HG03378 (cell line): ENCODE data around the gene FRG2B.
"Not testable (repeated sequence)": the region's sequence is repeated elsewhere in the genome, so short reads cannot be mapped to it uniquely, and the experiment has no call there.

Experiments
- ATAC-seq: cut with Tn5 transposase; IDR thresholded peaks from one replicate; pipeline ENCODE4 v1.9.1; 2021; ENCODE audit warnings: mild to moderate bottlenecking, moderate library complexity; ENCODE audit not compliant: unreplicated experiment

Gene FRG2B

DNA sequence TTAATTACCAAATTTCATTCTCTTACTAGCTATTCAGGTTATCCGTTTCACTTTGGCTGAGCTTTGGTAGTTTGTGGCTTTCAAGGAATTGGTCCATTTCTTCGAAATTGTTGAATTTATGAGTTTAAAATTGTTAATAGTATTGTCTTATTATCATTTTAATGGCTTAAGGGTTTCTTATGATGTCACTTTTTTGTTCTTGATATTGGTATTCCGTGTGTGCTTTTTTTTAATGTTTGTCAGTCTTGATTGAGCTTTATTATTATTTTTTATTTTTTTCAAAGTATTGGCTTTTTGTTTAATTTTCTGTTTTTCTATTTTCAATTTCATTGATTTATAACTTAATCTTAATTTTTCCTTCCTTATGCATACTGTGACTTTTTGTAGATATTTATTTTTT, 25.9 kb downstream of the FRG2B start:
- ATAC-seq, result no peak

GRCh38 chr10:133599869-133600268, 26.7 kb downstream of the FRG2B start:
- not testable (repeated sequence) for ATAC-seq

GRCh38 chr10:133592716-133593115, 33.9 kb downstream of the FRG2B start:
- no peak for ATAC-seq

DNA sequence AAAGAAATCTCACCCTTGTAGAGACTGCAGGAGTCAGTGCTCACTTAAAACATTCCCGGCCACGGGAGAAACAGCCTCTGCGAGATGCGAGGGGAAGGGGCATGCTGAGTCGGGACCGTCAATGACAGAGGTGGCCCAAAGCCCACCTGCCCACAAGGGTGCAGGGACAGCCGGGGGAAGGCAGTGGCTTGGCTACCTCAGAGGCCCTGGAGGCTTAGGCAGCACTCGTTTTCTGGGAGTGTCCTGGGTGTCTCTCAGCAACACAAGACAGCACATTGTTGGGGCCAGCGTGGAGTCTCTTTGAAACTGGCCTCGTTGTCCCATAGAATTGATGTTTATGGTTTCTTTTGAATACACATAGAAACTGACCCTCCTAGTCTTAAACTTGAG, 35.6 kb downstream of the FRG2B start:
- no peak for ATAC-seq

- ATAC-seq, result no peak
Measured at GRCh38 chr10:133590226-133590969, 36.2 kb downstream of the FRG2B start.

DNA sequence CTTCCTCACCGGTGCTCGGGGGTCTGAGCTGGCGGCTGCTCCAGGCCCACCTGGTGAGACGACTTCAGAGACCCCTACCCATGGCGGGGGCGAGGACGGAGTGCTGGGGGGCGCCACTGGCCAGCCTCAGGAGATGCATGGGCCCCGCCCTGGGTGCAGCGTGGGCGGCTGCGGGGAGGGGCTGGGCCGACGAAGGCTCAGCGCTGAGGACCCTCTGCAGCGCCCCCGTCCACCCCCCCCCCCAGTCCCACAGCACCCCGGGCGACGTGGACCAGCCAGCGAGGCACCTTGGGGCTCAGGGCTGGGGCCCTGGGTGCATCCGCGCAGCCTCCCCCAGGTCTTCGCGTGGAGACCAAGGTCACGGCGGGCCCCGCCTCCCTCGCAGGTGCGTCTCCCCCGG, 49.6 kb downstream of the FRG2B start:
- not testable (repeated sequence) for ATAC-seq
